HG03066 (cell line): ENCODE results near the gene FOXL3.
"Not testable (repeated sequence)": the region's sequence is repeated elsewhere in the genome, so short reads cannot be mapped to it uniquely, and the experiment has no call there.

Experiments
- ATAC-seq: cut with Tn5 transposase; IDR thresholded peaks from one replicate; pipeline ENCODE4 v1.9.1; 2021; ENCODE audit warnings: low read depth; ENCODE audit not compliant: unreplicated experiment

Gene FOXL3

DNA sequence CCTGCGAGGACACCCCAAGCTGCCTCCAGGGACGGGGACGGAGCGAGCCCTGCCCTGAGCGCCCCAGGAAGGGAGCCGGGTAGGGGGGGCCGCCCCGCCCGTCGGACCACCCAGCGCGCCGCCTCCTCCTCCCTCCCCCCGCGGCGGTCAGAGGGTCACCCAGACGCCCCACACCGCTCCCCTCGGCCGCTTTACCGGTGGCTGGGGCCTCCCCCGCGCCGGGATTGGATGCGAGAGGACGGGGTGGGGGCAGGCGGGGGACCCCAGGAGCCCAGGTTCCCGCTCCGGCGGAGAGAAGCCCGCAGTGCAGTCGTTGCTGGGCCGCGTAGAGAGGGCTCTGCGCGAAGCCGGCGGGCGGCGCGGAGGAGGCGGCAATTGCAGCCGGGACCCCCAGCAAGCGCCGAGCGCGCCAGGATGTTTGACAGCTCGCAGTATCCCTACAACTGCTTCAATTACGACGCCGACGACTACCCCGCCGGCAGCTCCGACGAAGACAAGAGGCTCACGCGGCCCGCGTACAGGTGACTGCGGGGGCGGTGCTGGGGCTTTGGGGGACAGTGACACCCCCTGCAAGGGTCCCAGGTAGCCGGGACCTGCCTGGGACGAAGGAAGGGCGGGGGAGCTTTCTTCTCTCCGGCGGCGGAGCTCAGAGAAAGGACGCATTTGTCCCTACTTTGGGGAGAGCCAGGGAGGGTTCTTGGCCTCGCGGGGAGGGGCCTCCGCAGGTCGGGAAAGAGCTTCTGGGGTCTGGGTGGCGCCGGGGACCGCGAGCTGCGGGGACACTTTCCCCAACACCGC lies at the start of gene FOXL3:
Gene FOXL3, plus strand, starts transcription at position 415 of the 798 bp plus-strand sequence. Its CDS starts 0 bp downstream, at position 415.
- no peak for ATAC-seq

DNA sequence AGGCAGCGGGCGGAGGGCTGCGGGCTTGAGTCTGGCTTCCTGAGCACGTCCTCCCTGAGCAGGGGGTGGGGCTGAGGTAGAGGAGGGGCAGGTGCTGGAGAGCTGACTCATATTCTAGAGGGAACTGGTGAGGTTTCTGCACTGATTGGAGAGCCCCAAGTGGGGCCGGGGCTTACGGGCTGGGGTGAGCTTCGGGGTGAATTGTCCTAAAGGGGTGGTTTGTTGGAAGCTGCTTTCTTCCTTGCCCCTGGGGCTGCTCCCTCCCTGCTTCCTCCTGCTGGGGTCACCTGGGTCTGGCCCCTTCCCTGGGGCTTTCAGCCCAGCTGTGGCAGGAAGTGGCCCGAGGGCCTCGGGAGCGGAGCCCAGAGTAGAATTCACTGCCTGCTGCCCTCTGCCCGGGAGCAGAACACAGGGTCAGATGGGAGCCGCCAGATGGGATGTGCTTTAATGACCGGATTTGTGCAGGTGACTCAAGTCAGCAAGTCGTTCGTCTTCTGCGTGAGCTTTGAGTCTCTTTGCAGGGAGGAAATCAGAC lies 49.0 kb upstream of the FOXL3 start:
- no peak for ATAC-seq

DNA sequence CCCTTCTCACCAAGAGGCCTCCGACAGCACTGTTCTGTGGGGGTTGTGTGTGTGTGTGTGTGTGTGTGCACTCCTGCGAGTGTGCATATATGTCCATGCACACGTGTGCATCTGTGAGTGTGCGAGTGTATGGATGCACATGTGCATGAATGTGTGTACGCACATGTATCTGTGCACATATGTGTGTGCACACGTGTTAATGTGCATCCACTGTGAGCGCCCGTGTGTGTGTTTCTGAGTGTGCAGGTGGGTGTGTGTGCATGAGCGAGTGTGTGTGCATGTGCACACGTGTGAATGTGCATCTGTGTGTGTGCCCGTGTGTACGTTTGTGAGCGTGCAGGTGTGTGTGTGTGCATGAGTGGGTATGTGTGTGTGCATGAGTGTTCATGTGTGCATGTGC lies 48.5 kb upstream of the FOXL3 start:
- no peak for ATAC-seq

DNA sequence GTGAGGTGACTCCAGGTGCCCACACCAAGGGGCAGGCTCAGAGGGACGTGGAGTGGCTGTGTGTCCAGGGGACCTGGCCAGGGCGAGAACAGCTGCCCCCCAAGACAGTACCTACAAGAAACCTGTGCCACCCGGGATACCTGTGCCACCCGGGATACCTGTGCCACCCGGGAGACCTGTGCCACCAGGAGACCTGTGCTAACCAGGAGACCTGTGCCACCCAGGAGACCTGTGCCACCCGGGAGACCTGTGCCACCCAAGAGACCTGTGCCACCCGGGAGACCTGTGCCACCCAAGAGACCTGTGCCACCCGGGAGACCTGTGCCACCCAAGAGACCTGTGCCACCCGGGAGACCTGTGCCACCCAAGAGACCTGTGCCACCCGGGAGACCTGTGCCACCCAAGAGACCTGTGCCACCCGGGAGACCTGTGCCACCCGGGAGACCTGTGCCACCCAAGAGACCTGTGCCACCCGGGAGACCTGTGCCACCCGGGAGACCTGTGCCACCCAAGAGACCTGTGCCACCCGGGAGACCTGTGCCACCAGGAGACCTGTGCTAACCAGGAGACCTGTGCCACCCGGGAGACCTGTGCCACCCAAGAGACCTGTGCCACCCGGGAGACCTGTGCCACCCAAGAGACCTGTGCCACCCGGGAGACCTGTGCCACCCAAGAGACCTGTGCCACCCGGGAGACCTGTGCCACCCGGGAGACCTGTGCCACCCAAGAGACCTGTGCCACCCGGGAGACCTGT lies 47.0 kb upstream of the FOXL3 start:
- not testable (repeated sequence) for ATAC-seq

DNA sequence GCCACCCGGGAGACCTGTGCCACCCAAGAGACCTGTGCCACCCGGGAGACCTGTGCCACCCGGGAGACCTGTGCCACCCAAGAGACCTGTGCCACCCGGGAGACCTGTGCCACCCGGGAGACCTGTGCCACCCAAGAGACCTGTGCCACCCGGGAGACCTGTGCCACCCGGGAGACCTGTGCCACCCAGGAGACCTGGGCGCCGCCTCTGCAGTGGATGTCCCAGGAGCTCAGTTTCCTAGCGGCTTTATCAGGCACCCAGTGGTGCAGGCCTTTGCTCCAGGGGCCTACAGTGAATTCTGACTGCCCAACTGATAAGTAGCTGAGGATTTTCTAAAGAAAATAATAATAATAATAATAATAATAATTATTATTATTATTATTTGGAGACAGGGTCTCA lies 46.4 kb upstream of the FOXL3 start:
- not testable (repeated sequence) for ATAC-seq

DNA sequence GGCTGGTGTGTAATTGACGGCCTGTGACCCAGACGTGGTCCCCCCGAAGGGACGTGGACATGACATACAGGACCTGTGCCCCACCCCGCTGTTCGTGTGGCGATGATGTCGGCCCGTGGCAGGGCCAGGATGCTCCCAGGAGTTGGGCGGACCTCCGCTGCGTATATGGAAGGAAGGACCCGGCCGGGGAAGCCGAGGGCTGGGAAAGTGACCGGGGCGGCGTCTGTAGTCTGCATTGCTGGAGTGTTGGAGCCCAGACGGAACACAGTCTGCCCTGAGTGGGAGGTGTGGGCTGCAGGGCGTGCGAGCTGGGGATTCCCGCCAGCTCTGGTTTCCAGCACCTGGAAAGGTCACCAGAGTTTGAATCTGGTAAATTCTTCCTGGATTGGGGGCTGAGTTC lies 45.0 kb upstream of the FOXL3 start:
- no peak for ATAC-seq

DNA sequence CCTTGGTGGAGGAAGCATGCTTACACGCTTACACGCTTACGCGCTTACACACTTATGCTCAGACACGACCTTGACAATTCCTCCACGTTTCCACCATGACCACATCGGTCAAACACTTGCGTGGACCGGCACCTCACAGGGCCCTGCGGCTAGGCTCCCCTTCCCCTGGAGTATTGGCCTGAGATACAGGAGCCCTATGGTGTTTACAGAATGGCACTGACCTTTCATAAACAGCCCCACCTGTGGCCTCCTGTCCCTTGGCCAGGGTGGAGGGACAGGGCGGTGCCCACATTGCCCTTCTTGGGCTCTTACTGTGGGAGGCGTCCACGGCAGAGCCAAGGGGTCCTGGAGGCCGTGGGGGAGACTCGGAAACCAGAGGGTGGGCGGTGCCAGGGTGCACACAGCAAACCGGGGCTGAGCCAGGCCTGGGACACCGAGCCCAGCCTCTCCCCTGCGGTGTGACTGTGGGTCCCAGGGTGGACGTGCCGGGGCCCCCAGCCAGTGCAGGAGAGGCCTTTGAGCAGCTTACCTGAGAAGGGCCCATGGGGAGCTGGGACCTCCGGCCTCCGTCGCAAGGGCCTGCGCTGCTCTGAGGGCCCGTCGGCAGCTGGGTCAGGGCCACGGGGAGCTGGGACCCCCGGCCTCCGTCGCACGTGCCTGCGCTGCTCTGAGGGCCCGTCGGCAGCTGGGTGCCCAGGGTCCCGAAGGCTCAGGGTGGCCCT lies 44.2 kb upstream of the FOXL3 start:
- ATAC-seq, result no peak

DNA sequence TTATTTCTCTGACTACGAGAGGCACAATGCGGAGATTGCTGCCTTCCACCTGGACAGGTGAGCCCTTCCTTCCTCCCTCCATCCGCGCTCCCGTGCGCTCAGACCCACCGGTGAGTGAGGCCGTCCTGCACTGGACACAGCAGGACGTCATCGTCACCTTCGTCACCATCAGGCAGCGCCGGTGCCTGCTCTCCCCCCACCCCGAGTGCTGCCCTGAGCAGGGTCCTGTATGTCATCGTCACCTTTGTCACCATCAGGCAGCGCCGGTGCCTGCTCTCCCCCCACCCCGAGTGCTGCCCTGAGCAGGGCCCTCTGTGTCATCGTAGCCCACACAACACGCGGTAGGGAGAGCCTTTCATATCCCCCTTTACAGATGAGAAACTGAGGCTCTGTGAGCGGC lies 43.5 kb upstream of the FOXL3 start:
- no peak for ATAC-seq

DNA sequence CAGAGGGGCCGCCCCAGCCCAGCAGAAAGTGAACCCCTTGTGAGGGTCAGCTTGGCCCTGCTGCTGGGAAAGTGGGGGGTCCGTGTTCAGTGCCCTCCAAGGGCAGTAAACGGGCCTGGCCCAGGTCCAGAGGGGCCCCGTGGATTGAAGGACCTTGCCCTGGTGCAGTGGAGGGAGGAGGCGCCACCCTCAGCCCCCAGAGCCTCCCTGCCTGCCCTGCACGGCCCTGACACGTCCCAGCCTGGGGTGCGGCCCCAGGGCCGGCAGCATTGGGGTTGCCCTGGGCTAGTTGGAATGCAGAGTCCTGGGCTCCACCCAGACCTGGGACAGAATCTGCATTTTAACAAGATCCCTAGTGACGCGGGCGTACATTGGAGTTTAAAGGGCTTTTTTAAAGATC lies 42.8 kb upstream of the FOXL3 start:
- no peak for ATAC-seq

DNA sequence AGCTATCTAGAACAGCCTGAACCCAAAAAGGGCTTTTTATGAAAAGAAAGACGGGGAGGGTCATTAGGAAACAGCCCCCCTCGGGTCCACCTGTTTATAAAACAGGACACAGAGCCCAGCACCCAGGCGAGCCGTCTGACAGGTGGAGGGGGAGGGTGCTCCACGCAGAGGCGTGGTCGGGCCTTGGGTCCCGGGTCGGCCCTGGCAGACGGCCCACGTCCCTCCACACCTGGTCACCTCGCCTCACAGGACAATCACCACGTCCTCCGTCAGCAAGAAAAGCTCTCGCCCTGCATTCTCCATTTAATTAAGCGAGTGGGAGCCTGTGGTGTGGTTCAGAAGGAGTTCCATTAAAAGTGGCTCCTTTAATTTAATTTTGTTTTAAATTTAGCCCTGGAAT lies 42.3 kb upstream of the FOXL3 start:
- no peak for ATAC-seq

DNA sequence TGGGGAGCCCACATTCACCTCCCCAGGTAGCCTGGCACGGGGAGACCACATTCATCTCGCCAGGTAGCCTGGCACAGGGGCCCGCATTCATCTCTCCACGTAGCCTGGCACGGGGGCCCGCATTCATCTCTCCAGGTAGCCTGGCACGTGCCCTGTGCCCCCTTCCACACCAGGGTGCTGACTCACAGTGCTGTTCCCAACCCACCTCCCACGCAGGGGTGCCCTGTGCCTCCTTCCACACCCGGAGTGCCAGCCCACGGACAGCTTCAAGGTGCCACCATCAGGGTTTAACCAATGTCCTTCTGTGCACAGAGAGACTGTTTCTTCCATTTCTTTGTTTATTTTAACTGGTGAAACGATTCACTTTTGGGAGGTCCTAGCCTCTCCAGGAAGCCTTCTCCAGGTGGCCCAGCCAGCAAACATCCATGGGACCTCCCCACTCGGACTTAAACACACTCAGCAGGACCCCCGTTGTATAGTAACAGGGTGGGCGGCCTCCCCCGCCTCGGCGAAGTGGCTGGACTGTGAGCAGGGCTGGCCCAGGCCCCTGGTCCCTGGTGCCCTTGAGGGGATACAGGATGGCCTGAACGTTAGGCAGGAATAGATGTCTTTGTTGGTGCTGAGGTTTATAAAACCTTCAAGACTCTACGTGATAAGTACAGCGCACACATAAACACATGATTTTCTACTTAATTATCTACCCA lies 41.1 kb upstream of the FOXL3 start:
- ATAC-seq, result no peak

DNA sequence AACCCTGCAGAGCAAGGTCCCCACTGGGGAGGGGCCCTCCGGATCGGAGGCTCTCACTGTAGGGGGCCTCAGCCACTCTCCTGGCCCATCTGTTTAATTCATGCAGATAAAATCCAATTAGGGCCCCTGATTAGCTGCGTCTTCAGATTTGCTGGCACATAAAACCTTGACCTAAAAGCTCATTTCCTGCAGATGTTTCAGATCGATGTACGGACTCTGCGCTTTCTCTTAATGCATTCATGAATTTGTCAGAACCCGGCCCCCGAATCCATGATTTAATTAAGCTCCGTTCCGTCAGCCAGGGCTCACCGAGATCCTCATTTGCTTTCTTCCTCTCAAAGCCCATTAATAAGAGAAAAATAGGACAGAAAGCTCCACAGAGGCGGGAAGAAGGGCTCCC lies 40.0 kb upstream of the FOXL3 start:
- no peak for ATAC-seq

DNA sequence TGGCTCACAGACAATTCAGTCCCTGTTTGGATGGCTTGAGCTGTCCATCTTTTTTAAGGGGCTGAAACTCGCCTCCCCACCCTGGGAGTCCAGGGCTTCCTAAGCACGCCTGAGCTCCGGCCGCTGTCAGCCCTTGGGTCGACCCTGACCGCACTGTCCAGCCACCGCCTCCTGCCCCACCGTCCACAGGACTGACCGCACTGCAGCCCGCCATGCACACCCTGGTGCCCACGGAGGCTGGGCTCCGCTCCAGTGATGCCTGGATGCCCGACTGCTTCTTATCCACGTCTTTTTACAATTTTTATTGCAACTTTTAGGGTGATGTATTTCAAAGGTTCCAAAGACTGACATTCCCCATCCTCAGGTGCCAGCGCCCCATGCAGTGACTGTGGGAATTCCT lies 39.4 kb upstream of the FOXL3 start:
- no peak for ATAC-seq

DNA sequence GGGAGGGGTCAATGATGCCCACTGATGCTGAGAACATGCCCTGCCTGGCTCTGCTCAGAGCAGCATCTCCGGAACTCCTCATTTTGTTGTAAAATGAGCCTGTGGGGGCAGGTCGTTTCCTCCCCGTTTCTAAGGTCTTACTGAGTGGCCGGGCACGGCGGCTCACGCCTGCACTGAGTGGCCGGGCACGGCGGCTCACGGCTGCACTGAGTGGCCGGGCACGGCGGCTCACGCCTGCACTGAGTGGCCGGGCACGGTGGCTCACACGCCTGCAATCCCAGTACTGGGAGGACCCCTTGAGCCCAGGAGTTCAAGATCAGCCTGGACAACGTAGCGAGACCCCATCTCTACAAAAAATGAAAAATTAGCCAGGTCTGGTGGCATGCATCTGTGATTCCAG lies 39.0 kb upstream of the FOXL3 start:
- ATAC-seq, result no peak

DNA sequence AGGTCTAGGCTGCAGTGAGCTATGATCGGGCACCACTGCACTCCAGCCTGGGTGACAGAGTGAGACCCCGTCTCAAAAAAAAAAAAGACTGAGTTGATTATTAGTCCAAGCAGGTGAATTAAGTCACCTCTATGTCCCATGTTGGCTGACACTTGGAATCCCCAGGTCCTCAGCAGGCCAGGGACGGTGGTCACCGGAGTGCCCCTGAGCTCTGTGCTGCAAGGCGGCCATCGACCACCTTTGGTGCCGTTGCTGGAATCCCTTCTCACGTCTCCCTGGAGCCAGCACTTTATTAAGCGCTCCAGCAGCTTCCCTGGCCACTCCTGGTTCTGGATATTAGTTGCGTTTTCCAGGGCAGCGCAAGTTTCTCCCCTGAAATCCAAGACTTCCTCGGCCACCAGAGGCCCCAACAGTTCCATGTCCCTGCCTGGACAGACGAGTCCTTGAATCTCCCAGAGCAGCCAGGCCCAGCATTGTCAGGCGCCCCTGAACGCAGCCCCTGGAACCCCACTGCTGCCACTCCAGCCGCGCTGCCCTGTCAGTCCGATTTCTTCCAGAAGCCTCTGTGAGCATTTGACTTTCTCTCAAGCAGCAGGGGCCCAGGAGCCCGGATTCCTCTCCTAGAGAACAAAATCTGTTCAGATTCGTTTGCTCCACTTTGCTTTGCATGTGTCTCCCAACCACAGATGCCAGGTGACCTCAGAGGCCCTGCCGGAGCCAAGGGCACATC lies 38.4 kb upstream of the FOXL3 start:
- ATAC-seq, result no peak

DNA sequence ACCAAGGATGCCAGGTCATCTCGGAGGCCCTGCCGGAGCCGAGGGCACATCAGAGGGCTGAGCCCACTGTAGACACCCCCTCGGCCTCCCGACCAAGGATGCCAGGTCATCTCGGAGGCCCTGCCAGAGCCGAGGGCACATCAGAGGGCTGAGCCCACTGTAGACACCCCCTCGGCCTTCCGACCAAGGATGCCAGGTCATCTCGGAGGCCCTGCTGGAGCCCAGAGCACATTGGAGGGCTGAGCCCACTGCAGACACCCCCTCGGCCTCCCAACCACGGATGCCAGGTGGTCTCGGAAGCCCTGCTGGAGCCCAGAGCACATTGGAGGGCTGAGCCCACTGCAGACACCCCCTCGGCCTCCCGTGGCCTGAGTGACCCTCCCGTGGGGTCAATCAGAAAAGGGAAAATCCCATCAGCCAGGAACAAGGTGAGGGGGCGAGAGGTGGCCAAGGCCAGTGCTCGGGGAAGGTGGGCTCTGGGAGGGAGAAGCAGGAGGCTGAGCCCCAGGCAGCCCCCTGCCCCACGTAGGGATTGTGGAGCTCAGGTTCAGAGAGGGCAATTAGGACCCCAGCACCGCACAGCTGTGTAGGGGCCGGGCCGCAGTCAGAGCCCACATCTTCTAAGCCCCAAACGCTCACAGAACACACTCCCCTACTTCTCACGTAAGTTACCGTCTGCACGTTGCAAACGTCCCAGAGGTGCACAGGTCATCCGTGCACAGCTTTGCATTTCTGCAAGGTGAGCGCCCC lies 37.6 kb upstream of the FOXL3 start:
- no peak for ATAC-seq

DNA sequence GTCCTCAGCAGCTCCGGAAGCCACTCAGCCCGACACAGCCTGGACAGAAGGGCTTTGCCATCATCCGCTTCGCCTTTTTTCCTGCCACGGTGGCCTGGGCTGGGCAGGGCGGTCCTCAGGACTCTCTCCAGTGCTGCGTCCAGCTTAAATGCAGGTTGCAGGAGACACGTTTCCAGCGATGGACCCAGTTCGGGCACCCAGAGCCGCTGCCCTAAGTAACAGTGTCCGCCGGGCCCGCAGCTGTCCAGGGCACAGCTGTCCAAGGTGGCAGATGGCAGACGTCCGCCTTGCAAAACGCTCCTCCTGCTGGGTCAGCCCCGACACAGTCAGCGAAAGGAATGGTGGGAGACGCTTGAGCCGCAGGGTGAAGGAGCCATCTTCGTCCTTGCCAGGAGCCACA lies 37.0 kb upstream of the FOXL3 start:
- ATAC-seq, result no peak

DNA sequence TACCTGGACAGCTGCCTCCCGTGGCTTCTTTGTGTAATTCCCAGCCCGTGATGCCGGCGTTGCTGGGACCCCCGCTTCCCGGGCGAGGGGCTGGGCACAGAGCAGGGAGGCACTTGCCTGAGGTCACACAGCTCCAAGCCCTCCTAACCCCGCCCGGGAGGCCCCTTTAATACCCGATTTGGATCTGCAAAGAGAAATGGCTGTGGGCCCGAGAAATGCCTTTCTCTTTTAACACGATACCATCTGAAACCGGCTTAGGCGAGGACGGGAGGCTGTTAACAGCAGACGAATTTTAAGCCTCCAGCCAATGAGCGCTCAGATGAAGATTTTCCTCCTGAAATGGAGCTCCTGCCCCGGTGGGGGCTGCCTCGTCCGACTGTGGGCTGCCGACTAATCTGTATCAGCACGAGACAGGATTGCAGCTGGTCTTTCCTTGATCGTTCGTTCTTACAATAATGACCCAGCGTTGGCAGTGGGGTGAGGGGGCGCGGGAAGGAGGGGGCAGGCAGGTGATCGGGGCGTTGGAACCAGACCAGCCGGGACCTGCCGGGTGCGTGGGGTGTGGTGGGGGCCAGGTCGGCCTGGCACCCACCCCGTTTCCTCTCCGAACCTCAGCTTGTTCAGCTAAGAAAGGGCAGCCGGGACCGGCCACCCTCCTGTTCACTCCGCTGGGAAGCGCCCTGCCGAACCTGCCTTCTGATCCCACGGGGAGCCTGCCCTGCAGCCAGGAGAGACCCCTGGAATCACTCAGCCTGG lies 36.2 kb upstream of the FOXL3 start:
- no peak for ATAC-seq
